HepG2 (cell line): ENCODE results near the gene S100A9. TPM values are rescaled to one million over a fixed set of nuclear protein-coding genes. Genes with fewer than 3 reads are reported as not detected.

ENCODE experiments used
- ATAC-seq: fragments of 200-7000 bp; cut with Tn5 transposase; 3 replicates; pipeline ENCODE4 v1.9.1; 2020; ENCODE audit warnings: mild to moderate bottlenecking, moderate library complexity
- BruUV-seq: library from RNA; stranded (reverse); fragments of 400-500 nt; replicated peaks from 2 replicates; lab custom pipeline; 2021; lab: Mats Ljungman, UMichigan
- CTCF ChIA-PET: fragments of 300-600 bp; formaldehyde crosslinking; extraction: SDS; loops from one replicate; lab custom pipeline; 2021; ENCODE audit warnings: low total read pairs, inconsistent platforms, low intra/inter-chr PET ratio; lab: Yijun Ruan, JAX
- POLR2A ChIA-PET: fragments of 350-600 bp; sonication (Branson Sonifier 250); formaldehyde crosslinking; loops from one replicate; lab custom pipeline; 2020; ENCODE audit warnings: antibody characterized with exemption, inconsistent platforms; lab: Yijun Ruan, JAX
- DNase-seq: peaks from one replicate; pipeline ENCODE4 v3.0.0-alpha.2; 2015; ENCODE audit warnings: low spot score
- FAIRE-seq: peaks from 3 replicates; lab custom pipeline; 2011; peaks lifted over from hg19 to GRCh38; lab: Jason Lieb, UNC
- H2AFZ ChIP-seq: one replicate; pipeline ENCODE4 v1.6.1; 2011; ENCODE audit warnings: low read length, inconsistent platforms
- H3K27ac ChIP-seq: fragments of 300-600 bp; 3 replicates; pipeline ENCODE4 v1.8.0; 2011; ENCODE audit warnings: mixed run types, mild to moderate bottlenecking, mixed read lengths, low read length, inconsistent platforms; ENCODE audit not compliant: insufficient read depth; ENCODE audit errors: extremely low read length
- H3K27me3 ChIP-seq, 2 experiments: fragments of 200-600 bp in 1 of 2; 2 replicates in 1 of 2; 3 replicates in 1 of 2; pipeline versions ENCODE4 v1.6.0 to v1.8.0; 2011; ENCODE audit warnings: low read length in 2 of 2, mild to moderate bottlenecking in 2 of 2, moderate library complexity in 2 of 2, inconsistent platforms in 1 of 2; ENCODE audit not compliant: insufficient read depth in 2 of 2, control insufficient read depth in 1 of 2
- H3K36me3 ChIP-seq, 2 experiments: fragments of 200-600 bp in 1 of 2; replicated peaks in 1 of 2; 2 replicates in 1 of 2; 3 replicates in 1 of 2; pipeline versions ENCODE4 v1.5.1 to v1.8.0; 2011; ENCODE audit warnings: low read length in 2 of 2, inconsistent platforms in 1 of 2; ENCODE audit not compliant: insufficient read depth in 2 of 2, control insufficient read depth in 1 of 2
- H3K4me1 ChIP-seq: 2 replicates; pipeline ENCODE4 v1.5.1; 2012; ENCODE audit warnings: low read length, inconsistent platforms; ENCODE audit not compliant: insufficient read depth
- H3K4me2 ChIP-seq: 2 replicates; pipeline ENCODE4 v1.6.0; 2011; ENCODE audit warnings: low read depth, low read length, inconsistent platforms
- H3K4me3 ChIP-seq, 3 experiments: fragments of 200-600 bp in 1 of 3; sonication (generic), shearing (Covaris generic) in 1 of 3; replicated peaks in 1 of 3; 2 replicates each; pipeline ENCODE4 v1.5.1; 2011 to 2016; ENCODE audit warnings: low read length in 3 of 3, inconsistent platforms in 2 of 3, low read depth in 2 of 3, mild to moderate bottlenecking in 2 of 3, control low read depth in 1 of 3, mixed read lengths in 1 of 3; ENCODE audit not compliant: insufficient read depth in 1 of 3
- H3K79me2 ChIP-seq: one replicate; pipeline ENCODE4 v1.6.1; 2011; ENCODE audit warnings: low read length, inconsistent platforms; ENCODE audit not compliant: insufficient read depth
- H3K9ac ChIP-seq: 2 replicates; pipeline ENCODE4 v1.6.0; 2011; ENCODE audit warnings: mild to moderate bottlenecking, low read depth, low read length, inconsistent platforms; ENCODE audit not compliant: insufficient read depth
- H3K9me3 ChIP-seq: 2 replicates; pipeline ENCODE4 v1.5.1; 2012; ENCODE audit warnings: mild to moderate bottlenecking, low read length
- H4K20me1 ChIP-seq: 2 replicates; pipeline ENCODE4 v1.6.0; 2011; ENCODE audit warnings: inconsistent platforms, mild to moderate bottlenecking, low read length, moderate library complexity; ENCODE audit not compliant: insufficient read depth
- CEBPZ ChIP-seq: IDR thresholded peaks from 2 replicates; pipeline ENCODE4 v1.6.1; 2012; ENCODE audit warnings: low read length, improper control_type of control experiment
- HMGXB4 ChIP-seq, 2 experiments: sonication (generic) in 1 of 2; formaldehyde crosslinking in 1 of 2; IDR thresholded peaks; 2 replicates each; pipeline versions ENCODE4 v1.4.0 to v1.6.1; 2018 to 2020; ENCODE audit warnings: missing genetic modification reagents in 2 of 2, borderline replicate concordance in 1 of 2, low read depth in 1 of 2, mild to moderate bottlenecking in 1 of 2, missing biosample characterization in 1 of 2
- HNRNPUL1 ChIP-seq: fragments of 200-400 bp; formaldehyde crosslinking; IDR thresholded peaks from 2 replicates; pipeline ENCODE4 v1.6.1; 2017; ENCODE audit warnings: low read depth, mild to moderate bottlenecking, low read length, moderate library complexity
- NFRKB ChIP-seq: fragments of 450-650 bp; IDR thresholded peaks from 2 replicates; pipeline ENCODE4 v1.6.1; 2017
- RCOR2 ChIP-seq: IDR thresholded peaks from 2 replicates; pipeline ENCODE4 v1.6.1; 2016; ENCODE audit warnings: missing biosample characterization, missing genetic modification reagents
- TBP ChIP-seq: sonication (generic); formaldehyde crosslinking; IDR thresholded peaks from 2 replicates; pipeline ENCODE4 v1.5.0; 2020; ENCODE audit warnings: missing genetic modification reagents
- ZNF263 ChIP-seq: sonication (generic); formaldehyde crosslinking; IDR thresholded peaks from 2 replicates; pipeline ENCODE4 v1.4.0; 2020; ENCODE audit warnings: missing genetic modification reagents
- ZNF724P ChIP-seq: sonication (generic); formaldehyde crosslinking; IDR thresholded peaks from 2 replicates; pipeline ENCODE4 v1.8.0; 2022; ENCODE audit warnings: missing genetic modification reagents, borderline replicate concordance
- WGBS: methylation state at CpG from one replicate; pipeline ENCODE4 v1.1.6; 2017; ENCODE audit warnings: low lambda C conversion rate; 5-methylcytosine and 5-hydroxymethylcytosine counted together
- in situ Hi-C: cut with HindIII; loops from 2 replicates; pipeline ENCODE4 v1.10.0; 2017; ENCODE audit warnings: low pct_unique_long_range_greater_than_20kb; ENCODE audit not compliant: extremely low pct_ligation_motif_present
- intact Hi-C: fragments of 100-400 bp; cut with micrococcal nuclease; formaldehyde crosslinking; loops from one replicate; pipeline ENCODE4 v1.10.0; 2022; ENCODE audit not compliant: unreplicated experiment
- polyA plus RNA-seq, 8 experiments: library from polyadenylated mRNA; depleted of rRNA in 3 of 8; stranded (reverse) in 7 of 8; unstranded in 1 of 8; fragments of >200 nt; fragmentation: Illumina TruSeq in 4 of 8; extraction: Trizol in 4 of 8; gene quantifications; 2 replicates each; pipeline versions ENCODE4 v1.2.1 to v1.2.3, GENCODE V29; 2011 to 2016; ENCODE audit warnings: low read depth in 4 of 8, missing spikeins in 1 of 8, mixed read lengths in 1 of 8; ENCODE audit not compliant: insufficient read depth in 1 of 8
- total RNA-seq, 5 experiments: library from RNA; depleted of rRNA; stranded (reverse); fragments of >200 nt; fragmentation: Illumina TruSeq; extraction: Trizol; gene quantifications; 2 replicates each; pipeline ENCODE4 v1.2.3, GENCODE V29; 2016; ENCODE audit warnings: low read depth in 1 of 5
- TF ChIP-seq, protein P1 (sequence below): sonication (generic); formaldehyde crosslinking; IDR thresholded peaks from 2 replicates; pipeline ENCODE4 v1.4.0; 2020; ENCODE audit warnings: mild to moderate bottlenecking, missing genetic modification reagents

Gene S100A9
- total and polyA plus RNA-seq, 2 of the 13 experiments (the other 11 are each of a cell fraction or from before 2014, with no cell fraction given) = 0.31 to 0.69 TPM

GRCh38 chr1:153380711-153381110 lies 23.1 kb downstream of the S100A9 start (continued):
- TF ChIP-seq HMGXB4 (CRISPR knock-in tag; IDR thresholded peaks at IDR 0.05; ENCODE audit: borderline replicate concordance in 1 of 2, low read depth in 1 of 2) (no peak), ZNF263 (CRISPR knock-in tag) (no peak), HNRNPUL1 (no peak)

DNA sequence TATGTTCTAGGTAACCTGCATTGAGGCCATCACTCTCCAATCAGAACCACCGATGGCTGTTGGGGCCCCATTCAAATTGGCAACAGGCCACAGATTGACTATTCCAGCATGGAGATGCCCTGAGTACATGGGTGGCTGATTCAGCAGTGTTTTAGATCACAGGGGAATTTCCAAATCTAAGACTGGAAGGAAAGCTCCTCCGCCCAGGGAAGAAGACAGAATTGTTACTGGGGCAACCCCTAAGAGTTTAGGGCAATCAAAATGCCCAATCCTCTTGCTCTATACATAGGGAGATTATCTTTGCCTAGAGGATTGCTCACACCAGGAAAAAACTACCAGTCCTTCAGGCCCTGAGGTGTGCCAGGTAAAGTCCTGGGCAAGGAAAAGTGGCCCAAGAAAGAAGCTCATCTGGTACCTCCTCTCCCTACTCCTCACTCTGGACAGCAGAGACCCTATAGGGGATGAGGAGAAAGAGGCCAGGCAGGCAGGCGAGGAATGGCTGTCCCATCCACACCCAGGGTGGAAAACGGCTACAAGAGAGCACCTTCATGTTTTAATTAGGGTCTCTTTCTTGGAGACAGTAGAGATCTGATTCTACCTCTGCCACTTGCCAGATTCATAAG lies 27.4 kb downstream of the S100A9 start:
- BruUV-seq = no TSS peak
- 8% methylated on average over 4 of the region's 4 CpGs for WGBS
- H3K4me3 ChIP-seq = no peak overlapping the region
- intact Hi-C loops = no loop called here
- H2AFZ ChIP-seq = no peak overlapping the region
- ChIA-PET CTCF (no interaction called here), POLR2A (no interaction called here)
- no peak overlapping the region for H3K27ac ChIP-seq
- no peaks in the 10 kb centered on the region for H4K20me1 ChIP-seq
- no peak overlapping the region for H3K4me2 ChIP-seq
- H3K27me3 ChIP-seq = no peaks in the 10 kb centered on the region; a peak in 1 of 5 replicates
- H3K9ac ChIP-seq = no peak overlapping the region
- DNase-seq (no peak), ATAC-seq (no peak), FAIRE-seq (no peak)
- no peaks in the 10 kb centered on the region for H3K36me3 ChIP-seq
- no peaks in the 10 kb centered on the region for H3K79me2 ChIP-seq
- no peaks in the 10 kb centered on the region for H3K9me3 ChIP-seq
- in situ Hi-C loops = no loop called here
- H3K4me1 ChIP-seq = no peaks in the 10 kb centered on the region
- TF ChIP-seq RCOR2 (CRISPR knock-in tag) (no peak), TBP (CRISPR knock-in tag) (no peak), CEBPZ (no peak), NFRKB (no peak), ZNF724P (no peak)
- TF ChIP-seq, protein P1, sequence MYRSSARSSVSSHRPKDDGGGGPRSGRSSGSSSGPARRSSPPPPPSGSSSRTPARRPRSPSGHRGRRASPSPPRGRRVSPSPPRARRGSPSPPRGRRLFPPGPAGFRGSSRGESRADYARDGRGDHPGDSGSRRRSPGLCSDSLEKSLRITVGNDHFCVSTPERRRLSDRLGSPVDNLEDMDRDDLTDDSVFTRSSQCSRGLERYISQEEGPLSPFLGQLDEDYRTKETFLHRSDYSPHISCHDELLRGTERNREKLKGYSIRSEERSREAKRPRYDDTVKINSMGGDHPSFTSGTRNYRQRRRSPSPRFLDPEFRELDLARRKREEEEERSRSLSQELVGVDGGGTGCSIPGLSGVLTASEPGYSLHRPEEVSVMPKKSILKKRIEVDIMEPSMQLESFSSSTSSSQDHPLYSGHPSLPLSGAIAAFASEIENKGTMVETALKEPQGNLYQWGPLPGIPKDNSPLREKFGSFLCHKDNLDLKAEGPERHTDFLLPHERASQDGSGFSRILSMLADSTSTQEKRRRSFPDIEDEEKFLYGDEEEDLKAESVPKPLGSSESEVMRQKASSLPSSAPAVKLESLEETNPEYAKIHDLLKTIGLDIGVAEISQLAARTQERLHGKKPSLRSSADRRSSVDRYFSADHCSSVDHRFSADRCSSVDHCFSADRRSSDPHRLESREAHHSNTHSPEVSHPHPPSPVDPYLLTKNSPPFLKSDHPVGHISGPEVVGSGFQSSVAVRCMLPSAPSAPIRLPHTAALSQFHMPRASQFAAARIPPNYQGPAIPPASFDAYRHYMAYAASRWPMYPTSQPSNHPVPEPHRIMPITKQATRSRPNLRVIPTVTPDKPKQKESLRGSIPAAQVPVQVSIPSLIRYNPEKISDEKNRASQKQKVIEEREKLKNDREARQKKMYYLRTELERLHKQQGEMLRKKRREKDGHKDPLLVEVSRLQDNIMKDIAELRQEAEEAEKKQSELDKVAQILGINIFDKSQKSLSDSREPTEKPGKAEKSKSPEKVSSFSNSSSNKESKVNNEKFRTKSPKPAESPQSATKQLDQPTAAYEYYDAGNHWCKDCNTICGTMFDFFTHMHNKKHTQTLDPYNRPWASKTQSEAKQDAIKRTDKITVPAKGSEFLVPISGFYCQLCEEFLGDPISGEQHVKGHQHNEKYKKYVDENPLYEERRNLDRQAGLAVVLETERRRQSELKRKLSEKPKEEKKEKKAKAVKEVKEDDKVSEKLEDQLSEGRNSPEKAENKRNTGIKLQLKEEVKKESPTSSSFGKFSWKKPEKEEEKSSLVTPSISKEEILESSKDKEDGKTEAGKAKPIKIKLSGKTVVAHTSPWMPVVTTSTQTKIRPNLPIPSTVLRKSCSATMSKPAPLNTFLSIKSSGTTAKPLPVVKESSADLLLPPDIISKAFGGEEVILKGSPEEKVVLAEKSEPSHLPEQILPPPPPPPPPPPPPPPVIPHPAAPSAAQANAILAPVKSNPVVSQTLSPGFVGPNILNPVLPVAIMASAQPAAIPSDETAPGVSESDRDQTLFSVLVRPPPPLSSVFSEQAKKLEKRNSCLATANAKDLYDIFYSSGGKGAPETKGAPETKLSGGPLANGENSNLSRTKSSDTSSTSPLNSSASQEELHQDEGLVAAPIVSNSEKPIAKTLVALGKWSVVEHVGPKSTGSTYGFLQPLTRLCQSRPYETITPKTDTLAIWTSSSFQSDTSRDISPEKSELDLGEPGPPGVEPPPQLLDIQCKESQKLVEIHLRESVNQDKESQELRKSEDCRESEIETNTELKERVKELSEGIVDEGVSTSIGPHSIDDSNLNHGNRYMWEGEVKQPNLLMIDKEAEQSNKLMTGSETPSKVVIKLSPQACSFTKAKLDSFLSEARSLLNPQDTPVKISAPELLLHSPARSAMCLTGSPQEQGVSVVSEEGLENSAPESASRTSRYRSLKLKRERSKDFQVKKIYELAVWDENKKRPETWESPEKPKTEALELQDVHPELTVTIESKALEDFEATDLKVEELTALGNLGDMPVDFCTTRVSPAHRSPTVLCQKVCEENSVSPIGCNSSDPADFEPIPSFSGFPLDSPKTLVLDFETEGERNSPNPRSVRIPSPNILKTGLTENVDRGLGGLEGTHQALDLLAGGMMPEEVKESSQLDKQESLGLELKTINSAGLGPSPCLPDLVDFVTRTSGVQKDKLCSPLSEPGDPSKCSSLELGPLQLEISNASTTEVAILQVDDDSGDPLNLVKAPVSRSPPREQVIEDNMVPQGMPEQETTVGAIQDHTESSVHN (CRISPR knock-in tag) = no peak
